Activated naive CD4-positive, alpha-beta T cell treated with Interleukin-2 at 50 U/mL for 16 hours (primary cell): ENCODE measurements around the gene SYNE2.
"Not testable (repeated sequence)": the region's sequence is repeated elsewhere in the genome, so short reads cannot be mapped to it uniquely, and the experiment has no call there.

Experiments
- DNase-seq: peaks from one replicate; pipeline ENCODE4 v3.0.0-alpha.2; 2020

Gene SYNE2

DNA sequence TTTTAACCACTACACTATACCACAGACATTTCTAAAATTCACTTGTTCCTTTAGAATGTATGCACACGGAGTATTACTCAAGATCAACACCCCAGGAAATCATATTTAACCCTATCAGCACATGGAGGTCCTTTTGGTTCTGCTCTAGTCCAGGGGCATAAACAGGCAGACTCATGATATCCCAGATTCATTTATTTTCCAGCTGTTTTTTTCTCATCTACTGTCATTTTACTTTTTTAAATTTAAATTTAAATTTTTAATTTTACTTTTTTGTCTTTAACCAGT, 17.9 kb downstream of the SYNE2 start:
- not testable (repeated sequence) for DNase-seq

DNA sequence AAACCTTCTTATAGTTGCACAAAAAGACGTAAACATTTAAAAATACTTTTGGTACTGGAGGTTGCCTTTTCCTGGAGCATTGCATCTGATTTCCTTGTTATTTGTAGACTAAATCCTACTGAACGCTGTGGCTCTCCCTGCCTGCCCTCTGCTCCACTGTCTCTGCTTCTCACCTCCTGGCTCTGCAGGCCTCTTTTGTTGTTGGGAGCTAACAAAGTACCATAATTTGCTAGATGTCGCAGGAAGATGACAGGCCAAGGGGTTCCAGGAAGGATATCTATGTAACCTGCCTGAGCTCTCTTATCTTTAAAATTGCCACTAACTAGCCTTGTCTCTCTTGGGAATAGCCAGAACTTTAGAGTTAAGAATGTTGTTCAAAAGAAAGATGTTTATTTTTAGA, 21.4 kb downstream of the SYNE2 start:
- DNase-seq = no peak

DNA sequence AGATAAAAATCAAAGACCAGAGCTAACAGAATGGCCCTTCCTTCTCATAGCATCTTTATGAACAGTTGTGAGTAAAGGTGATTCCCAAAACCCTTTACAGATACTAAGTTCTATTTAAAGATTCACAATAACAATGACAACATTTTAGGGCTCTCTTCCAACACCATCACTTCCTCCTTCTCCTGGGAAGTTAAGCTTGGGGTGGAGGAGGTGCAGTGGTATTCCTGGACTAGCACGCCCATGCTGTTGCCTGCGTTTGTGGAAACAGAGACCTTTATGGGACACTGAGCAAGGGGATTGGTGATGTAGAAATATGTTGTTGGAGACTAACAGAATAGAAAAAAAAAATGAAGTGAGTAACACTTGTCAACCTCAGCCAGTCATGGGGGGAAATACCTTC, 22.5 kb downstream of the SYNE2 start:
- no peak for DNase-seq

DNA sequence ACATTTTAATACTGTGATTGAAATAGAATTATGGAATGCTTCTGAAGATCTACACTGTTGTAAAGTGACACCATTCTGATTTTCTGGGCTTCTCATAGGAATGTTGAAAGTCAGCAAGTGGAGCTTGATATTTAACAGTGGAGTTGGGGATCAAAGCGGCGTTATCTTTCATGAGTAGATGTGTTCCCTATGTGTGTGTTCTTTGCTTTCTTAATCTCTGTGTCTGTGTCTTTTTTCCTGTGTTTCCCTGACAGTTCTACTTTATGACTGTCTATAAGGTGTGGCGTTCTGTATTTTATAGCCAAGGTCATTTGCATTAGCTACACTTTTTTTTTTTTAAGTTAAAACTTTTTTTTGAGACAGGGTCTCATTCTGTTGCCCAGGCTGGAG, 24.7 kb downstream of the SYNE2 start:
- DNase-seq = no peak

- DNase-seq = no peak
These were observed 25.2 kb downstream of the SYNE2 start for GRCh38 chr14:63878052-63878451.

DNA sequence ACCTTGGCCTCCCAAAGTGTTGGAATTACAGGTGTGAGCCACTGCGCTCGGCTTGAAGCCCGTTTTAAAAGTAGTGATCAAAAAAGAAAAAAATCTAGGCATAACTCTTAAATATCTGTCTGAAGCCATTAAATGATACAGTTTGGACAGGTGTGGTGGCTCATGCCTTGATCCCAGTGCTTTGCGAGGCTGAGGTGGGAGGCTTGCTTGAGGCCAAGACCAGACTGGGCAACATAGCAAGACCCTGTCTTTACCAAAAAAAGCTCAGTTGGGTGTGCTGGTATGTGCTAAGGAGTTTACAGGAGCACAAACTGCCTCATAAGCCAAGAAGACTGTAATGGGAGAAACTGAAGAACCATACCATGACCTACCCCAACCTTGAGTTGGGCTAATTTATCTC, 26.0 kb downstream of the SYNE2 start:
- DNase-seq = no peak

GRCh38 chr14:63881926-63882325, 29.1 kb downstream of the SYNE2 start:
- no peak for DNase-seq

GRCh38 chr14:63887899-63888298, 35.1 kb downstream of the SYNE2 start:
- DNase-seq = no peak

GRCh38 chr14:63890553-63890952, 37.7 kb downstream of the SYNE2 start:
- no peak for DNase-seq

GRCh38 chr14:63891148-63891975, 38.6 kb downstream of the SYNE2 start:
- DNase-seq = no peak

- no peak for DNase-seq
These were observed 39.5 kb downstream of the SYNE2 start for GRCh38 chr14:63892265-63892664.

DNA sequence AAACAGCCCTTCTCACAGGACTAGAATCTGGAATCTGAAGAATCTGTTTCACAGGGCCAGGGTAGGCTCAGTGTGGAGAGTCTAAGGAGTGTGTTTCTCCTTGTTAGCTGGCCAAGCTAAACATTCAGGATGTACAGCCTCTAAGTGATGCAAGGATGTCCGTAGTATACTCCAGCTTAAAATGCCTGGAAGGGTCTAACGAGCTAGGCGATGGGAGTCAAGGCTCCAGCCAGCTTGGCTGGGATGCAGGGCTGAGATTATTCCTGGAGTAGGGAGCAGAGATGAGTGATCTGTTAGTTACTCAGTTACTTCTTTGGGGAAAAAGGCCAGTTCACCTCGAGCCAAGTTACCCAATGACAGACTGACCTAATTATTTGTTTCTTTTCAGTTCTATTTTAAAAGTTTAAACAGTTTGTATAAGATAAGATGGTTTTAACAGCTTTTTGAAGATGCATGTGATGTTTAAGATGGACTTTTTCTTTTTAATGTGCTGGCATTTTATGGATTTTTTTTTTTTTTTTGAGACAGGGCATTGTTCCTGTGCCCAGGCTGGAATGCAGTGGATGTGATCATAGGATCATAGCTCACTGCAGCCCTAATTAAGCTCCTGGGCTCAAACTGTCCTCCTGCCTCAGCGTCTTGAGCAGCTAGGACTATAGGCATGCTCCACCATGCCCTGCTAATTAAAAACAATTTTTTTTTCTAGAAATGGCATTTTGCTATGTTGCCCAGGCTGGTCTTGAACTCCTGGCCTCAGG, 41.1 kb downstream of the SYNE2 start:
- DNase-seq = no peak

DNA sequence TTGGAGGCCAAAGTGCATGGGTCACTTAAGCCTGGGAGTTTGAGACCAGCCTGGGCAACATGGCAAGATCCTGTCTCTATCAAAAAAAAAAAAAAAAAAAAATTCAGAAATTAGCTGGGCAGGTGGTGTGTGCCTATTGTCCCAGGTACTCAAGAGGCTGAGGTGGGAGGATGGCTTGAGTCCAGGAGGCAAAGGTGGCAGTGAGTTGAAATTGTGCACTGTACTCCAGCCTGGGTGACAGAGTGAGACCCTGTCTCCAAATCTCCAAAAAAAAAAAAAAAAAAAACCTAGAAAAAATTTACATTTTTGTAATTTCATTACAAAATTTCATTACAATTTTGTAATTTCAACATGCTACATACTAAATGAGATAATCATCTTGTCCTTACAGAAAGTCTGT, 42.7 kb downstream of the SYNE2 start:
- DNase-seq = no peak

DNA sequence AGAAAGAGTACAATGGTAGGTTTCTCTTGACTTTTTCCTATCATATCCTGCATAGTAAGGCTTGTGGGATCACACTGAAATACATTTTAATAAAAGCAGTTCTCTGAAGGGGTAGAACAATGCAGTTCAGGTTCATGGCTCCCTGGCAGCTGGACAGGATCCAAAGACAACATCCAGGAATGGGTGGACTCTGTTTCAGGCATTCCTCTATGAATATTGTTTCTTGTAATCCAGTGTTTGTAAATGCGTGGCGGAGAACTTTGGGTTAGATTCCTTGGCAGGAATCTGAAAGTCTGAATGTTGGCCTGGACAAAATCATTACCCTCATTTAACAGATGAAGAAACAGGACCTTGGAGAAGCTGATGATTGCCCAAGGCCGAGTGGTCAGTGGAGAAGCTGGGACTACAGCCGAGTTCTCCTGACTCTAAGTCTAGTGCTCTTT, 43.5 kb downstream of the SYNE2 start:
- DNase-seq = no peak

DNA sequence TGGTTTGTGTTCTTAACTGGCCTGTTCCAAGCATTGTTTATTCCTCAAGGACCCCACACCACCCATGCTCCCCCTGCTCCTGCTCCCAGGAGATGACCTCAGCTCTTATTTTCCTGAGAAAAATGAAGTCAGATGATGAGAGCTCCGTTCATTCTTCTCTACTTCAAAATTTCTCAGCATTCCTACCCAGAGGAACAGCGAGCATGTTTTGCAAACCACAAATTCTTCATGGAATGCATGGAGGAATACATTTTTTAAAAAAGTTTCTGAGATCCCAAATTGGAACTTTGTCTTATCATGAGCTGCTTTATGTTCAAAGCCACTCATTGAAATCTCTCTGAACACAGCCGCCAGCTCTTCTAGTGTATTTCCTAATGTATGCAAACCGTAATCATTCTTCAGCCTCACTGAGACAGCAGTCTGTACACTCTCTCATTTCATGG, 44.9 kb downstream of the SYNE2 start:
- no peak for DNase-seq

DNA sequence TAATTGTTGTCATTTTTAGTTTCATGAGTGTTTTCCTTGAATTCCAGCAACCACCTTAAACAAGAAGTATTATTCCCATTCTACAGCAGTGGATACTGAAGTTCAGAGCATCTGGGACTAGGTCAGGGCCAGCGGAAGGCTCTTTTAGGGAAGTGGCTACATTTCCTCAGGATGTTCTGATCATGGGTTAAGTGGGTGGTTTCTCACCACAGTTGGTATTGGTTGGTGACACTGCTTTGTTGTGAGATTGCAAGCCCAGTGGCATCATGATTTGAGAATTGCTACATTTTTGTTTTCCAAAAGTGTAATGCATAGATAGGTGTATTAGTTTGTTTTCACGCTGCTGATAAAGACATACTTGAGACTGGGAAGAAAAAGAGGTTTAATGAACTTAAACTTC, 47.1 kb downstream of the SYNE2 start:
- DNase-seq = no peak

DNA sequence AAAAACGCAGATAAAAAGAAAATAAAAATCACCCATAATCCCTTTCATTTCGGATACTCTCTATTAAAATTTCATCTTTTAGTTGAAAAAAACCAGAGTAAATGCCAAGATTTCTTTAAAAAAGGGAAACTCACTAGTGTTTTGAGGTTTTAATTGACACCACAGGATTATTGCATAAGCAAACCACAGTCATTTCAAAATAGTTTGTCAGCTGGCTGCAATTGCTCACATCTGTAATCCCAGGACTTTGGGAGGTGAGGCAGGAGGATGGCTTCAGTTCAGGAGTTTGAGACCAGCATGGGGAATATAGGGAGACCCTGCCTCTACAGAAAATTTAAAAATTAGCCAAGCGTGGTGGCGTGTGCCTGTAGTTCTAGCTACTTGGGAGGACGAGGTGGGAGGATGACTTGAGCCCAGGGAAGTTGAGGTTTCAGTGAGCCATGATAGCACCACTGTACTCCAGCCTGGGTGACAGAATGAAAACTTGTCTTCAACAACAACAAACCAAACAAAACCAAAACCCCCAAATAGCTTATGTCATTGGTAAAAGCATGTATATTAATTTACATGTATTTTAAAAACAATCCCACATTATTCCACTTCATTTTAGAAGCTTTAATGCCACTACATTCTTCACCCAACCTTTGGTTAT, 48.8 kb downstream of the SYNE2 start:
- DNase-seq = no peak

DNA sequence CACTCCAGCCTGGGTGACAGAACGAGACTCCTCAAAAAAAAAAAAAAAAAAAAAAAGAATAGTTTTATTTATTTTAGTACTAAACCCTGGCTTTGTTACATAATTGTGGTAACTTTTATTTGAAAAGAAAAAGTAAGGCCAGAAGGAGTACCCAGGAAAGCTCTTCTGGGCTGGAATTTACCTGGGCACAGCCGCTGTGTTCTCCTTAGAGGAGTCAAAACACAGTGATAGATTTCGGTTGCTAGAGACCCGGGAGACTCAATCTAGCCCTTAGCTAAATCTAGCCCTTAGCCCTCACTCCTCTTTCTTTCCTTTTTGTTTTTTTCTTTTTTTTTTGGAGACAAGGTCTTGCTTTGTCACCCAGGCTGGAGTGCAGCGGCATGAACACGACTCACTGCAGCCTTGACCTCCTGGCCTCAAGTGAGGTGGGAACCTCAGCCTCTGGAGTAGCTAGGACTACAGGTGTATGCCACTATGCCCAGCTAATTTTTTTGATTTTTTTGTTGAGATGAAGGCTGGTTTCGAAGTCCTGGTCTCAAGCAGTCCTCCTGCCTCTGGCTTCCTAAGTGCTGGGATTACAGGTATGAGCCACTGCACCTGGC, 49.7 kb downstream of the SYNE2 start:
- DNase-seq = no peak

DNA sequence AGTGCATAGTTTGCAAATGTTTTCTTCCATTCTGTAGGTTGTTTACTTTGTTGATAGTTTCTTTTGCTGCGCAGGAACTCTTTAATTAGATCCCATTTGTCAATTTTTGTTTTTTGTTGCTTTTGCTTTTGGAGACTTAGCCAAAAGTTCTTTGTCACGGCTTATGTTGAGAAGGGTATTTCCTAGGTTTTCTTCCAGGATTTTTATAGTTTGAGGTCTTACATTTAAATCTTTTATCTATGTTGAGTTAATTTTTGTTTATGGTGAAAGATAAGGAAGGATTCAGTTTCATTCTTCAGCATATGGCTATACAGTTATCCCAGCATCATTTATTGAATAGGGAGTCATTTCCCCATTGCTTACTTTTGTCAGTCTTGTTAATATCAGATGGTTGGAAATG, 51.9 kb downstream of the SYNE2 start:
- no peak for DNase-seq

DNA sequence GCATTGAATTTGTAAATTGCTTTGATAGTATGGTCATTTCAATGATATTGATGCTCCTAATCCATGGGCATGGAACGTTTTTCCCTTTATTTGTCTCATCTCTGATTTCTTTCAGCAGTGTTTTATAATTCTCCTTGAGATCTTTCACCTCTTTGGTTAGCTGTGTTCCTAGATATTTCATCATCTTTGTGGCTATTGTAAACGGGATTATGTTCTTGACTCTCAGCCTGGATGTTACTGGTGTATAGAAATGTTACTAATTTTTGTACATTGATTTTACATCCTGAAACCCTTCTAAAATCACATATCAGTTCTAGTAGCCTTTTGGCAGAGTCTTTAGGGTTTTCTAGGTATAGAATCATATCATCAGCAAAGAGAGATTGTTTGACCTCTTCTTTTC, 52.6 kb downstream of the SYNE2 start:
- no peak for DNase-seq

- no peak for DNase-seq
These were observed 56.0 kb downstream of the SYNE2 start for GRCh38 chr14:63908667-63909264.

DNA sequence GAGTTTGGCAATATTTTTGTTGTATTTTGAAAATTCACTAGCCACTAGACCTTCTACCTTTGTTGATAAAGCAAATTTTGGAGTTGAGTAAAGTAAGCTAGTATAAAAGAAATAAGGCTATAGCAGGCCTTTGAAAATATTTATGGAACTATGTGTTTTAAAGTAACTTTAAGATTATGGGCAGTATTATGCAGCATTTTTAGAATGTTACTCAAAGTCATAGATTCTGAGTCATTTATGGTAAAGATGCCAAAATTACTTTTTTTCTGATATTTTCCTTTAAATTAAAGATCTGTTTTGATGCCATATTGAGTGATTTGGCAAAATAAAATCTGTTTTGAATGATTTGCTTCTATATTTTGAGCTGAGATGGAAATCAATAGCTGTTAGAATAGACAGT, 57.2 kb downstream of the SYNE2 start:
- no peak for DNase-seq
